Measurements from ENCODE around the gene PRX.
"Not testable (repeated sequence)": the region's sequence is repeated elsewhere in the genome, so short reads cannot be mapped to it uniquely, and the experiment has no call there.

Gene PRX

GRCh38 chr19:40413291-40413845 lies at the start of gene PRX:
PRX (minus strand) TSS chr19:40413378; CDS start chr19:40407932, 5,446 bp downstream.
- DNase-seq, result no peak

- DNase-seq, result no peak
Measured at GRCh38 chr19:40461669-40462221, 48.6 kb upstream of the PRX start.

DNA sequence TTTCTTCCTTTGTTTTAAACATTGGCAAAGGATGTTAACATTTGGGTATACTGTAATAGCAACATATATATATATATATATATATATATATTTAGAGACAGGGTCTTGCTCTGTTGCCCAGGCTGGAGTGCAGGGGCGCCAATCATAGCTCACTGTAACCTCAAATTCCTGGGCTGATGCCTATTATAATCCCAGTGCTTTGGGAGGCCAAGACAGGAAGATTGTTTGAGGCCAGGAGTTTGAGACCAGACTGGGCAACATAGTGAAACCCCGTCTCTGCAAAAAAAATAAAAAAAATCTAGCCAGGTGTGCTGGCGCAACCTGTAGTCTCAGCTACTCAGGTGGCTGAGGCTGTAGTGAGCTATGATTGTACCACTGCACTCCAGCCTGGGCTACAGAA lies 47.0 kb upstream of the PRX start:
- DNase-seq, result no peak

- no peak for DNase-seq
Measured at GRCh38 chr19:40458597-40458974, 45.4 kb upstream of the PRX start.

DNA sequence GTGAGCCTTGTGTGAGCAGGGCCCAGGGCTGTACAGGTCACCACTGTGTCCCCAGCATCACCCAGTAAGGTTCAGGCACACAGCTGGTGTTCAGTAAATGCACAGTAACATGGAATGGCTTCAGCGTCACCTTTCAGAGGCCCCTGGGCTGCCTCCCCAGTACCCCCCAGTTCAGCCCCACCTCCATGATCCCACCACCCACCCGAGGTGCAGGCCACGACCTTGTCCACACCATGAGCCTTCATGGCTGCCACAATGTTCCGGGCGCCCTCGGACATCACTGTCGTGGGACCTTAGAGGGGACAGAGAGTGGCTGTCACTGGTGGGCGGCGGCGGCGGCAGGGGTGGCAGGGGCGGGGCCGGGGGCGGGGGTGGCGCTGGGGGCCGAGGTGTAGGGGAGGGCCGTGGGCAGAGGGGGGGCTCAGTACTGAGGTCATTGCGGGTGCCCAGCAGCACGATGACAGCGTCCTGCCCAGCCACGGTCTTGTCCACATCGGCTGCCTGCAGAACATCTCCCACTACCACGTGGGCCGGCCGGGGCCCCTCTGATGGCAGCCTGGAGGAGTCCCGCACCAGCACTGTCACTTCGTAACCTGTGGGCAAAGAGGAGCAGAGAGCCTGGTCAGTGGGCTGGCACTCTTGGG lies 44.9 kb upstream of the PRX start:
- DNase-seq, result no peak

- DNase-seq, result no peak
Measured at GRCh38 chr19:40457048-40457447, 43.9 kb upstream of the PRX start.

DNA sequence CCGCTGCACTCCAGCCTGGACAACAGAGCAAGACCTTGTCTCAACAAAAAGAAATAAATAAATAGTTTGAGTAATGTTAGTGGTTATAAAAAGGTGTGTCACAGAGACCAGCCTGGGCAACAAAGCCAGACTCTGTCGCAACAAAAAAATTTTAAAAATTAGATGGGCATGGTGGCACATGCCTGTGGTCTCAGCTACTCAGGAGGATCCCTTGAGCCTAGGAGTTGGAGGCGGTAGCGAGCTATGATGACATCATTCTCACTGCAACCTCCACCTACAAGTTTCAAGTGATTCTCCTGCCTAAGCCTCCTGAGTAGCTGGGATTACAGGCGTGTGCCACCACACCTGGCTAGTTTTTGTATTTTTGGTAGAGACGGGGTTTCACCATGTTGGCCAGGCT lies 40.8 kb upstream of the PRX start:
- not testable (repeated sequence) for DNase-seq

GRCh38 chr19:40453151-40453735 lies 40.1 kb upstream of the PRX start:
- no peak for DNase-seq

- DNase-seq, result no peak
Measured at GRCh38 chr19:40452016-40452415, 38.8 kb upstream of the PRX start.

DNA sequence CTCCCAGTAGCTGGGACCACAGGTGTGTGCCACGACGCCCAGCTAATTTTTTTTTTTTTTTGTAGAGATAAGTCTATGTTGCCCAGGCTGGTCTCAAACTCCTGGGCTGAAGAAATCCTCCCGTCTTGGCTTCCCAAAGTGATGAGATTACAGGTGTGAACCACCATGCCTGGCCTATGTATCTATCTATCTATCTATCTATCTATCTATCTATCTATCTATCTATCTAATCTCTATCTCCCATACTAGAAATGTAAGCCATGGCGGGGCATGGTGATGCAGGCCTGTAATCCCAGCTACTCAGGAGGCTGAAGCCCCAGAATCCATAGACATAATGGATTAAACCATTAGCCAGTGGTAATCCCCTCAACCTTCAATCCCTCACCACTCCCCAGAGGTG lies 37.5 kb upstream of the PRX start:
- no peak for DNase-seq

GRCh38 chr19:40449506-40449905 lies 36.3 kb upstream of the PRX start:
- DNase-seq, result no peak

GRCh38 chr19:40446263-40446784 lies 33.1 kb upstream of the PRX start:
- DNase-seq, result no peak

DNA sequence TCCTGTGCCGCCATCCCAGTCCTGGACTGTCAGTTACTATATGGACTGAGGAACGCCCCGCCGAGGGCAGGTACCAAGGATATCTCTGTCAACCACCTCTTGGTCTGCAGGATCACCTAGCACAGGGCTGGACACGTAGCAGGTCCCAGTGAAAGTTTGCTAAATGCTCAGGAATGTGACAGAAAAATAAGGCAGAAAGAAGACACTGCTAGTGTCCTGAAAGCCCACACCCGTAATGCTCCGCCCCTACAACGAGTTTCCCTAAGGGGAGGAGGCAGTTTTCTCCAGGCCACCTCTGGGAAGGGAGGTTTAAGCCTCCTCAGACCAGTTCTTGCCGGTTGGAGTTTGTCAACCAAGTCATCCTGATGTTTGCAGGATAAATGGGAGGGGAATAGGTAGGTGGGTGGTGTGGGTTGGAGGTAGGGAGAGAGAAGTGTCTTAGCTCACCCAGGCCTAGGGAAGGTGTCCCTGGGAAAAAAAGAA lies 32.6 kb upstream of the PRX start:
- no peak for DNase-seq

- no peak for DNase-seq
Measured at GRCh38 chr19:40444825-40445312, 31.7 kb upstream of the PRX start.

DNA sequence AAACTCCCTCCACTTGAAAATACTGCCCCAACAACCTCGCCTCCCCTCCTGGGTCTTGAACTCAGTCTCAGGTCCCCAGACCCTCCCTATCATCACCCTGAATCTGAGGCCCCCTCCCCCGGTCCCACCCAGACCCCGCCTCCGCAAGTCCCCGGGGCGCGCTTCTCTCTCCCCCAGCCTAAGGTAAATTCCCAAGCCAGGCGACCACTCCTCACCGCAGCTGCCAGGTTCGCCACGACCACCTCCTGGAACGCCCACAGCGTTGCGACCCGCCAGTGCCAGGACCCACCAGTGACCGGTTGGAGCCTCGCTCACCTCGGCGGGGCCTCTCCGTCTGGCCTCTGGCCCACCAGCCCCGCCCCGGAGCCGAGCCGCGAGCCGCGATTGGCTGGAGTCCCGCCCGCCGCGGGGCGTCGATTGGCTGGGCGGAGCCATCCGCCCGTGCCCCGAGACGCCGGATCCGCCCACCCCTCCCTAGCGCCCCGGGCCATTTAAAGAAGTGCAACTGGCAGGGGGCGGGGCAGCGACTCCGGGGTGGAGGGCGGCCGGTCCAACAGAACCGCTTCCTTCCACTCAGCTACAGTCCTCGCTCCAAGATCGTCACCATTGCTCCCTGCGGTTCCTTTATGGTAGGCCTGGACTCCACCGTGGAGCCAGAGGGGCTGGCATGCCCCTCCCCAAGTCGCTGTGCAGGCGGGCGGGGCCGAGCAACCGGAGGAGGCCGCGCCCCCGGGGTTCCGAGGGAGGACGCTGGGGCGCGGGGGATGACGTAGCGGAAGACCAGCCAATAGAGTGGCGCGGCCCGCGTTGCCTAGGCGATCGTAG lies 31.0 kb upstream of the PRX start, which contains the start of gene SERTAD3:
Gene SERTAD3 (minus strand): TSS at position 336 of the 825 bp plus-strand sequence. CDS start 2,255 bp downstream, outside the sequence.
- DNase-seq, result peak; percentile 98

- peak; percentile 100 for DNase-seq
Measured at GRCh38 chr19:40443131-40443999, 30.2 kb upstream of the PRX start.

GRCh38 chr19:40442328-40443130 lies 29.4 kb upstream of the PRX start:
- peak; percentile 27 for DNase-seq

GRCh38 chr19:40441719-40442253 lies 28.6 kb upstream of the PRX start:
- no peak for DNase-seq

GRCh38 chr19:40438284-40438683 lies 25.1 kb upstream of the PRX start:
- DNase-seq, result no peak
